ENCODE measurements around the gene XPO5. TPM values are rescaled to one million over a fixed set of nuclear protein-coding genes. Genes with fewer than 3 reads are reported as not detected.

Gene XPO5
- total RNA-seq, 1 donor from 2014 or later: 53.0 TPM

GRCh38 chr6:43506667-43507471 lies 69.0 kb downstream of the XPO5 start:
- Histone ChIP-seq H3K9ac (ENCODE audit: low read length) (no peak overlapping the region), H3K4me1 (ENCODE audit: insufficient read depth, low read length) (peaks cover 11% of the 10 kb centered on the region), H2AFZ (ENCODE audit: low read depth, low read length) (no peak overlapping the region), H3K4me3 (ENCODE audit: insufficient read depth, low read depth, low read length) (no peak overlapping the region), H3K9me3 (ENCODE audit: insufficient read depth, low read depth, low read length) (no peaks in the 10 kb centered on the region), H3K27me3 (ENCODE audit: insufficient read depth, low read length) (no peaks in the 10 kb centered on the region), H3K27ac (ENCODE audit: low read depth, low read length) (no peak overlapping the region), H3K36me3 (ENCODE audit: insufficient read depth, low read length) (peaks cover 13% of the 10 kb centered on the region), H3K79me2 (ENCODE audit: insufficient read depth, low read length) (no peaks in the 10 kb centered on the region), H3K4me2 (ENCODE audit: low read length) (no peak overlapping the region), H4K20me1 (ENCODE audit: insufficient read depth, low read length) (peaks cover 23% of the 10 kb centered on the region)
- no peaks in the 10 kb centered on the region for H3K4me1 Mint-ChIP-seq (ENCODE audit: low read depth, unreplicated experiment)
- H3K4me3 Mint-ChIP-seq (ENCODE audit: unreplicated experiment): no peak overlapping the region
- H3K27ac Mint-ChIP-seq (ENCODE audit: unreplicated experiment): no peak overlapping the region
- DNase-seq (ENCODE audit: low read depth): peak; percentile 44
- TF ChIP-seq CTCF (IDR thresholded peaks at IDR 0.05; ENCODE audit: insufficient read depth, low read depth, low read length): peak; percentile 91
- TF ChIP-seq EZH2 (IDR thresholded peaks at IDR 0.05; ENCODE audit: insufficient read depth, low read length): no peak
- no peaks in the 10 kb centered on the region for H3K9me3 Mint-ChIP-seq (ENCODE audit: unreplicated experiment)
- H3K36me3 Mint-ChIP-seq (ENCODE audit: low read depth, unreplicated experiment): peaks cover 24% of the 10 kb centered on the region
- no peak for FAIRE-seq
- peaks cover 19% of the 10 kb centered on the region for H3K27me3 Mint-ChIP-seq (ENCODE audit: low read depth, unreplicated experiment)

- H3K4me2 ChIP-seq (ENCODE audit: low read length): no peak overlapping the region
- H3K27ac ChIP-seq (ENCODE audit: low read depth, low read length): no peak overlapping the region
- Mint-ChIP-seq H3K27ac (ENCODE audit: unreplicated experiment) (no peak overlapping the region), H3K36me3 (ENCODE audit: low read depth, unreplicated experiment) (peaks cover 23% of the 10 kb centered on the region), H3K9me3 (ENCODE audit: unreplicated experiment) (no peaks in the 10 kb centered on the region), H3K4me3 (ENCODE audit: unreplicated experiment) (no peak overlapping the region), H3K27me3 (ENCODE audit: low read depth, unreplicated experiment) (peaks cover 19% of the 10 kb centered on the region), H3K4me1 (ENCODE audit: low read depth, unreplicated experiment) (no peaks in the 10 kb centered on the region)
- no peak for TF ChIP-seq CTCF (IDR thresholded peaks at IDR 0.05; ENCODE audit: insufficient read depth, low read depth, low read length)
- no peak for TF ChIP-seq EZH2 (IDR thresholded peaks at IDR 0.05; ENCODE audit: insufficient read depth, low read length)
- peaks cover 12% of the 10 kb centered on the region for H3K36me3 ChIP-seq (ENCODE audit: insufficient read depth, low read length)
- no peaks in the 10 kb centered on the region for H3K79me2 ChIP-seq (ENCODE audit: insufficient read depth, low read length)
- peaks cover 11% of the 10 kb centered on the region for H3K4me1 ChIP-seq (ENCODE audit: insufficient read depth, low read length)
- H3K9me3 ChIP-seq (ENCODE audit: insufficient read depth, low read depth, low read length): no peaks in the 10 kb centered on the region
- H3K4me3 ChIP-seq (ENCODE audit: insufficient read depth, low read depth, low read length): no peak overlapping the region
- DNase-seq (ENCODE audit: low read depth): no peak
- no peak overlapping the region for H2AFZ ChIP-seq (ENCODE audit: low read depth, low read length)
- peaks cover 19% of the 10 kb centered on the region for H4K20me1 ChIP-seq (ENCODE audit: insufficient read depth, low read length)
- H3K27me3 ChIP-seq (ENCODE audit: insufficient read depth, low read length): no peaks in the 10 kb centered on the region
- no peak overlapping the region for H3K9ac ChIP-seq (ENCODE audit: low read length)
- FAIRE-seq: no peak
Measured at GRCh38 chr6:43506171-43506570, 69.7 kb downstream of the XPO5 start.

- Histone ChIP-seq H3K4me3 (ENCODE audit: insufficient read depth, low read depth, low read length) (no peak overlapping the region), H3K9ac (ENCODE audit: low read length) (no peak overlapping the region), H4K20me1 (ENCODE audit: insufficient read depth, low read length) (peaks cover 19% of the 10 kb centered on the region), H3K9me3 (ENCODE audit: insufficient read depth, low read depth, low read length) (no peaks in the 10 kb centered on the region), H3K4me2 (ENCODE audit: low read length) (no peak overlapping the region), H3K4me1 (ENCODE audit: insufficient read depth, low read length) (peaks cover 10% of the 10 kb centered on the region), H3K27me3 (ENCODE audit: insufficient read depth, low read length) (no peaks in the 10 kb centered on the region), H3K27ac (ENCODE audit: low read depth, low read length) (no peak overlapping the region), H2AFZ (ENCODE audit: low read depth, low read length) (no peak overlapping the region), H3K36me3 (ENCODE audit: insufficient read depth, low read length) (peaks cover 12% of the 10 kb centered on the region), H3K79me2 (ENCODE audit: insufficient read depth, low read length) (no peaks in the 10 kb centered on the region)
- H3K27me3 Mint-ChIP-seq (ENCODE audit: low read depth, unreplicated experiment): peaks cover 19% of the 10 kb centered on the region
- H3K36me3 Mint-ChIP-seq (ENCODE audit: low read depth, unreplicated experiment): peaks cover 24% of the 10 kb centered on the region
- H3K9me3 Mint-ChIP-seq (ENCODE audit: unreplicated experiment): no peaks in the 10 kb centered on the region
- DNase-seq (ENCODE audit: low read depth) (no peak), FAIRE-seq (no peak)
- no peak overlapping the region for H3K27ac Mint-ChIP-seq (ENCODE audit: unreplicated experiment)
- TF ChIP-seq CTCF (IDR thresholded peaks at IDR 0.05; ENCODE audit: insufficient read depth, low read depth, low read length): no peak
- no peak for TF ChIP-seq EZH2 (IDR thresholded peaks at IDR 0.05; ENCODE audit: insufficient read depth, low read length)
- no peaks in the 10 kb centered on the region for H3K4me1 Mint-ChIP-seq (ENCODE audit: low read depth, unreplicated experiment)
- no peak overlapping the region for H3K4me3 Mint-ChIP-seq (ENCODE audit: unreplicated experiment)
Measured at GRCh38 chr6:43505718-43506117, 70.1 kb downstream of the XPO5 start.
